Raji (cell line): ENCODE data around the gene CALML3.

ENCODE experiments used
- POLR2A ChIP-seq: IDR thresholded peaks from 2 replicates; pipeline ENCODE4 v1.6.1; 2011; ENCODE audit warnings: low read depth, low read length, control low read depth; ENCODE audit not compliant: insufficient read depth

The CALML3 gene

DNA sequence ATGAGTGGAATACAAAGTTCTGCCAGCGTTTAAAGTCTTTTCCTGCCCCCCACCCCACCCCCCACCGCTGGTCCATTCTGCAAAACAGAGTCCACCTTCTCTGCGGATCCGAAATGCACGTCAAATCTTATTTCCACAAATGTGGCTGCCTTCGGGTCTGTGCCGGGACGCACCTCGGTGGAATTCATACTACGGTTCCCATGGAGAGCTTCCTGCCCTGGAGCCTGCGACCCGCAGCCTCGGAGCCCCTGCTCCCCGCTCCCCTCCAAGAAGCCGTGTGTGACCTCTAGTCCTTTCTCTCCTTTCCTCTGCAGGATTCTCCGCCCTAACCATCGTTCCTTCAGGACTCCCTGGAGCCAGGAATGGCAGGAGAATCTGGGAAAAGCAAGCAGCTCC, 12.9 kb upstream of the CALML3 start:
- no peak for TF ChIP-seq POLR2A

DNA sequence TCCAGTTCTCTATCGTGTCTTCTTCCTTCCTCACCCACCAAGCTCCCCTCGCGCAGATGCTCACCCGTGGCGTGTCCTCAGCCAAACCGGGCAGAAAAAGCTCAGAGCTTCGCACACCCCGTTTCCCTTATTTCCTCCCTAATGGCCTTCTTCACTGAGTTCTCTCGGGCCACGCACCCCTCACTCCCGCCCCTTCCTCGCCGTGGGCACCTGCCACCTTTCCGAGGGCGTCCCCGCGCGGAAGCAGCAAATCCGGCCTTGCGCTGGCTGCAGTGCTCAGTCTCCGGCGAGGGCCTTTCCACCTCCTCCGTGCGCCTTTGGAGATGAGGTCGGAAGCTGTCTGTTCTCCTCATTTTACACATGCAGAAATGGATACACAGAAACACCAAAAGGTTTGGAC, 12.4 kb upstream of the CALML3 start:
- TF ChIP-seq POLR2A, result no peak

DNA sequence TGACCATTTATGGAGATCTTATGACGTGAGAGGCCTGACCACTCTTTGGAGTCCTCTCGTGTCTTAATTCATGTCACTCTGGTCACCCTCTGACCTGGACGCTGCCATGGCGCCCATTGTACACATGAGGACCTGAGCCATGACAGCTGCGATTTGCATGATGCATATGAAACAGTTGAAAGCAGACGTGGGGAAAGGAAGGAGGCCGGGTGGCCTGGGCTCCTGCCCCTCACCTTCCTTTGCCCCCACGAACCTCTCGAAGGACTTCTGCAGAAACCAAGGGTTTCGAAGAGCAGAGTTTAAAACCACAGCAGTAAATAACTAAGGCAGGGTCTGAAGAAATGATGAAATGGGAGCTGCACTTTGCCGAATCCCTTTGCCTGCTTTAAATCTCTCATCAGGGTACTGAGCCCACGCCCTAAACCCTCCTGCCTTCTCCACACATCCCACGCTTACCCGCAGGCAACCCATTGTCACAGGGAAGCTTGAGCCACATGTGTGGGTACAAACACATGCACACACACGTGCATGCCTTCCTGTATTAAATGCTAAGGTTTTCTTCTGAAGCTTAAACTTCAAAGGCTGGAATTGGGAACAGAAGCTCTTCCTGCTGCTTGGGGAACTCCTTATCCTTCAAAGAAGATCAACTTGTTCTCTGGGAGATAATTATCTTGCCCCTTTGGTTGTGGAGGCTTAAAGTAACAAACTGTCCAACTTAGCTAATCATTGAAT, 11.7 kb upstream of the CALML3 start:
- TF ChIP-seq POLR2A, result no peak

GRCh38 chr10:5514226-5514850, 10.4 kb upstream of the CALML3 start:
- no peak for TF ChIP-seq POLR2A

DNA sequence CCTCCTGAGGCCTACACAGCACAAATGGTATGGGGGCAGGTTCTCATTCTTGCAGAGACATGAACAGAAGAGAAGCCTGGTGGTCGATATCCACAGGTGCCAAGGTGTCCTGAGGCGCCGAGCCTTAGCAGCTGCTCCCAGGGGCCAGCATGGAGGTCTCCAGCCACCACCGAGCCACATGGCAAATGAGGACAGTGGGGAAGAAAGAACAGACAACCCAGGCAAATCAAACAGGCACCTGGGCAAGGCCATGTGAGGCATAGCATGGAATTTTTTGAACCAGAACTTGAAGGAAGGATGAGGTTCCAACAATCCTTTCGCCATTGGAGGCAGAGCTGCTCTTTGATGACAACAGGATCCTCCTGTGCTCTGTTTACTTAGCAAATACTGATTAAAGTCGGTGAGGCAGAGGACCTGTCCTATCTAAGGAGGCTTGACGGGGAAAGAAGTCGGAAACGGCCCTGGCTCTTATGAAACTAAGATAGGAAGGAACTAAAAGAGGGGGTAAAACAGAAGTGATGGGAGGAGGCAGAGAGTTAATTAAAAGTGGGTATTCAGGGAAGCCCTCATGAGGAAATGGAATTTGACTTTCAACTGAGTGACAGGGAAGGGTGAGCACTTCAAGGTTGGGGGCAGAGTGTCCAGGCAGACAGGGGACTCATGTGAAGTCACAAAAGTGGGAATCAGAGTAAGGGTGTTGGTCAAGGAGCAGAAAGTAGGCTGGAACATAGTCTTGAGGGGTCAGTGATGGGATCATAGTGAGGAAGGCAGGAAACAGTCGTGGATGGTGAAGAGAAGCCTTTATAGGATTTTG, 8.6 kb upstream of the CALML3 start:
- no peak for TF ChIP-seq POLR2A

DNA sequence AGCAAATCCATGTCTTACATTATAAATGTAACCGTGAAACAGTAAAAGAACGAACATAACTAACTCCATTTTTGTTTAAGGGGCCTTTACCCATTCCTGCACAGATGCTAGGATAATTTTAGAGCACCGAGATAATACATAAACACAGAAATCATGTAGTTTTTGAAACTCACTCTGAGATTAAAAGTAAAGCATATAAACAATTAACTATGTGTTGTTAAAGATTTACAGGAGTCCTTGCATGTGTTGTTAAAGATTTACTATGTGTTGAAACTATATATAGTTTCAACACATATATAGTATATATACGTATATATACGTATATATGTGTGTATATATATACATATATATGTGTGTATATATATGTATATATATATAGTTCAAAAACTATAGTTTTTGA, 7.2 kb upstream of the CALML3 start:
- no peak for TF ChIP-seq POLR2A

DNA sequence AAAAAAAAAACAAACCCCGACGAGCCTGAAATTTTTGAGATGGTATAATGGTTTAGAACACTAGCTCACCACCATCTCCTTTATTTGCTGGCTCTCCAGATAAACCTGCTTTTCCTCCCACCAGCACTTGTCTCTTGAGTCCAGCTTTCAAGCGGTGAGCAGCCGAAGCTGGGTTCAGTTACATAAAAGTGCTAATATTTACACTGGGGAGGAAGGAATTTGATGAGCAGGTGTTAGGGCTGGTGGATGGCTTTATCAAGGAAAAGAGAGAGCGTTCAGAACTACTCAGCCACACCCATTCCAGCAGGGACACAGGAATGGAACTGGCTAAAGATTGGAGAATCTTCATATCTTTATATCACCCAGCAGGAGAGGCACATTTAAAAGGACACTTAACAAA, 6.6 kb upstream of the CALML3 start:
- TF ChIP-seq POLR2A, result no peak

- TF ChIP-seq POLR2A, result no peak
Observed at GRCh38 chr10:5519054-5519453, 5.7 kb upstream of the CALML3 start.

- no peak for TF ChIP-seq POLR2A
Observed at GRCh38 chr10:5522913-5523560, 1.7 kb upstream of the CALML3 start.

DNA sequence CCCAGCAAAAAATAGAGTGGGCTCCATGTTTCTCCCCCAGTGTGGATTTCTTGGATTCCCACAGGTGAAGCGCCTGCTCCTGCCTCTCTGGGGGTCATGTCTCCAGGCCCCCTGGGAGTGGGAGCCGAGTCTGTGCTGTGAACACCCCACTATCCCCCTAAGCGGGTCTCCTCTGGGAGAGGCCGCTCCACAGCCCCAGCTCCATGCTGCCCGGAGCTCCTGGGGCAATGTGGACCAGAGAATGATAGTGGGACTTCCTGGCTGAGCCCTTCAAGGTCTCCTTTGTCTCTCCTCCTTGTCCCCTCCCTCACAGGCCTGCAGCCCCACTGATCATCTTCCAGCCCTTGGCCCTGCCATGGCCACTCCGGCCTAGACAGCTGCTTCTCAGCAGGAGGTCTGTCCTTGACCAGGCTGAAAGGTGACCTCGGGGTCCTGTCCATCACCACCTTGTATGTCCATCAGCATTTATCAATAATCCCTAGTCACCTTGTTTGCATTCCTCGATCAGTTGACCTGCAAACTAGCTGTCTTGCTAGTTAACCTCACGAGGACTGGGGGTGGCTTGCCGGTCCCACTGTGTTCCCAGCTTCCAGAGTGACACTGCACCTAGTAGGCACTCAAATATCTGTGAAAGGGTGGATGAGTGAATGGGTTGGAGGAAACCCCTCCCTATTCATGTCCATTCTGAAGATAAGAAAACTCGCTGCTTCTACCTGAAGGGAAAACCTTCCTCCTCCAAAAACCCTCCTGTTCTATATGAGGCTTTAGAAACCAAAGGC, 776 bp upstream of the CALML3 start:
- TF ChIP-seq POLR2A, result no peak

DNA sequence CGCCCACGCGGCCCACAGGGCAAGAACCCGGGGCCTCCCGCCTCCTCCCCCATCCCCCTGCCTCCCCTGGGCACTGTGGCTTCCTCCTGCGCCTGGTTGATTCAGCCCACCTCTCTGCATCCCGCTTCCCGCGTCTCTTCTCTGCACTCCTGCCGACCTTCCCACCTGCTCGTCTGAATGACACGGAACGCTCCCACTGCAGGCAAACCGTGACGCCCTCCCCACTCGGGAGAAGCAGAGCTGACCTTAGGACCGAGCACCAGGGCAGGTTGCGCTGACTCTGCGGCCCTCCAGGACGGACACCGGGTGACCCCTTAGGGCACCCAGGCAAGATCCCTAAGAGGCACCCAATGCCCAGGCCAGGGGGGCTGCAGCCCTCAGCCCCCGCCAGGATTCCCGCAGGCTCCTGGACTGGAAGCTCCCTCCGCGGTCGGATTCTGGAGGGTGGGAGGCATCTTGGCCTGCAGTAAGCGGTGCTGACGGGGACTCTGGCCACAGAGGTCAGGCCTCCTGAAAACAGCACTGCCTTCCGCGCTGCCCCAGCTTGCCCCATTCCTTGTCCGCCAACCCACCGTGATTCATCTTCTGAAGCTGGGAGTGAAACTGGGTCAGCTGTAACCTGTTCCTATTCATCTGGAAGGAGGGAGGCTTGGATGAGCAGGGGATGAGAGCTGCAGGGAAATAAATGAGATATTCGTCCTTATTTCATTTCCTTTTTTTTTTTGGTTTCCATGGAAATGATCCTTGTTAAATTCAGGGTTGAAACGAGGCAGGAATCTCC, 990 bp downstream of the CALML3 start:
- no peak for TF ChIP-seq POLR2A

- TF ChIP-seq POLR2A, result no peak
Observed at GRCh38 chr10:5526691-5527331, 2.0 kb downstream of the CALML3 start.

DNA sequence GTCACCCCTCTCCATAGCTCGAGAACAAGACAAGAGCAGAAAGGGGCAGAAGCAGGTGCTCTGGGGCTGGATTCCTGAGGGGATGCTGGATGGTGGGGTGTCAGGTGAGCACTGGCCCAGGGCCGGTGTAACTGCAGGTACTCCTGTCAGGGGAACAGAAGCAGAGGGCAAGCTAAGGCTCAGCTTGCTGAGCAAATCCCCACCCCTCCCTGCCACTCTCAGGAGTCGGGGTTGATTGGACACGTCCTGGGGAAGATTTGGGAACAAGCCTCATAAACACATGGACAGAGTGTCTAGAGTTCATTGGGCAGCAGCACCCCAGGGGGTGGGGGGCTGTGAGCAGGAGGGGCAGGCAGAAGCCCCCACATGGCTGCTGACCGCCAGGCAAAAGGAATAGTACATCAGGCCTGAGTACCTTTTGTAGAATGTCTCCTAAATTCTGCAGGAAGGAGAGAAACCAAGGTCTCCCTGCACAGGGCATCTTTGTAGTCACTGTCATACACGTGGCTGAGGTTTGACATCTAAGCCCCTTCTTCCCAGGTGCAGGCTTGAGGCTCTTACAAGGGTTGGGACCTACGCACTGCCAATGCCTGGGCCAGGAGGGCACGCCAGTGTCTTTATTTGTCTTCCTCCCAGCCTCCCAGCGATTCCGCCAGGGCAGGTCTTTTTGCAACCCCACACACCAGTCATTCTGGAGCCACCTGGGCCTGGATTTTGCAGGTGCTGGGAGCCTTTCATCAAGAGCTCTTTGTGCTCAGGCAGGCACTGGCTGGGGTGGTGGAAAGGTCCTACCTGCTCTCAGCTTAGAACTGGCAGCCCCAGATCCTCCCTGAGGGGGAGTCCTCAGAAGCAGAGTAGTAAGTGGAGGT, 2.8 kb downstream of the CALML3 start:
- no peak for TF ChIP-seq POLR2A
